ENCODE measurements around the gene C20orf96.
A peak's percentile ranks its signal among the peaks of the same experiment; 100 is the strongest.

Gene C20orf96

GRCh38 chr20:328027-328974, 37.8 kb upstream of the C20orf96 start:
- peak overlapping the region; percentile 86 for H3K4me3 ChIP-seq (ENCODE audit: low read depth, low read length)
- in situ Hi-C loops (cut with HindIII; ENCODE audit: low sequenced_read_pairs), result no loop called here
- DNase-seq (ENCODE audit: low read depth), result no peak
- TF ChIP-seq CTCF (IDR thresholded peaks at IDR 0.05; ENCODE audit: low read depth, low read length, missing control alignments), result no peak

- no peak for TF ChIP-seq CTCF (IDR thresholded peaks at IDR 0.05; ENCODE audit: low read depth, low read length, missing control alignments)
- peak overlapping the region; percentile 86 for H3K4me3 ChIP-seq (ENCODE audit: low read depth, low read length)
- DNase-seq (ENCODE audit: low read depth), result peak; percentile 72
- in situ Hi-C loops (cut with HindIII; ENCODE audit: low sequenced_read_pairs), result no loop called here
Measured at GRCh38 chr20:327186-328026, 36.9 kb upstream of the C20orf96 start.

DNA sequence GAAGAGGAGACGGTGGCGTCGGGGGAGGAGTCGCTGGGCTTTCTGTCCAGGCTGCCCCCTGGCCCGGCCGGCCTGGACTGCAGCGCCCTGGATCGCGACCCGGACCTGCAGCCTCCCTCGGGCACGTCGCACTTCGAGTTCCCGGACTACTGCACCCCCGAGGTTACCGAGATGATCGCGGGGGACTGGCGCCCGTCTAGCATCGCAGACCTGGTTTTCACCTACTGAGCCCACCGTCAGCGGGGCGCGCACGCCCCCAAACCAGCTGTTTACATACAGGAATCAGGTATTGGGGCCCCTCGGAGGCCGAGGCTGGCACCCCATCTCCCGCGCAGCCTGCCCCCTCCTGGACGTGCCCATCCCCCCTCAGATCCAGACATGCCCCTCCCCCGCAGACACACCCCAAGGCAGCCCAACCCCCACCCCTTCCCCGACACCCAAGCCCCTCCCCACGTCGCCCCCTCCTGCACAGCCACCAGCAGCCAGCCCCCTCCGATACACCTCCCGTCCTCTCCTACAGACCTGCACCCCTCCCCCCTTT, 36.2 kb upstream of the C20orf96 start:
- H3K4me3 ChIP-seq (ENCODE audit: low read depth, low read length), result peak overlapping the region; percentile 86
- no peak for DNase-seq (ENCODE audit: low read depth)
- TF ChIP-seq CTCF (IDR thresholded peaks at IDR 0.05; ENCODE audit: low read depth, low read length, missing control alignments), result no peak
- in situ Hi-C loops (cut with HindIII; ENCODE audit: low sequenced_read_pairs), result no loop called here

DNA sequence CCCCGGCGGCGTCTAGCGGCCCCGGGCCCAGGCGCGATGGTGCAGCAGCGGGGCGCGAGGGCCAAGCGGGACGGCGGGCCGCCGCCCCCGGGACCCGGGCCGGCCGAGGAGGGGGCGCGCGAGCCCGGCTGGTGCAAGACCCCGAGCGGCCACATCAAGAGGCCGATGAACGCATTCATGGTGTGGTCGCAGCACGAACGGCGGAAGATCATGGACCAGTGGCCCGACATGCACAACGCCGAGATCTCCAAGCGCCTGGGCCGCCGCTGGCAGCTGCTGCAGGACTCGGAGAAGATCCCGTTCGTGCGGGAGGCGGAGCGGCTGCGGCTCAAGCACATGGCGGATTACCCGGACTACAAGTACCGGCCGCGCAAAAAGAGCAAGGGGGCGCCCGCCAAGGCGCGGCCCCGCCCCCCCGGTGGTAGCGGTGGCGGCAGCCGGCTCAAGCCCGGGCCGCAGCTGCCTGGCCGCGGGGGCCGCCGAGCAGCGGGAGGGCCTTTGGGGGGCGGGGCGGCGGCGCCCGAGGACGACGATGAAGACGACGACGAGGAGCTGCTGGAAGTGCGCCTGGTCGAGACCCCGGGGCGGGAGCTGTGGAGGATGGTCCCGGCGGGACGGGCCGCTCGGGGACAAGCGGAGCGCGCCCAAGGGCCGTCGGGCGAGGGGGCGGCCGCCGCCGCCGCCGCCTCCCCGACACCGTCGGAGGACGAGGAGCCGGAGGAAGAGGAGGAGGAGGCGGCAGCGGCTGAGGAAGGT, 35.5 kb upstream of the C20orf96 start:
- in situ Hi-C loops (cut with HindIII; ENCODE audit: low sequenced_read_pairs), result no loop called here
- H3K4me3 ChIP-seq (ENCODE audit: low read depth, low read length), result peak overlapping the region; percentile 86
- DNase-seq (ENCODE audit: low read depth), result no peak
- no peak for TF ChIP-seq CTCF (IDR thresholded peaks at IDR 0.05; ENCODE audit: low read depth, low read length, missing control alignments)

- peak; percentile 63 for DNase-seq (ENCODE audit: low read depth)
- no peak for TF ChIP-seq CTCF (IDR thresholded peaks at IDR 0.05; ENCODE audit: low read depth, low read length, missing control alignments)
- peak within 1 kb of the TSS; percentile 86 for H3K4me3 ChIP-seq (ENCODE audit: low read depth, low read length)
- in situ Hi-C loops (cut with HindIII; ENCODE audit: low sequenced_read_pairs), result no loop called here
Measured at GRCh38 chr20:325045-325888, 34.7 kb upstream of the C20orf96 start, which contains the start of gene SOX12. SOX12 (plus strand) TSS chr20:325552; CDS start chr20:325925, 373 bp downstream.

Data from astrocyte of the cerebellum (primary cell).